ENCODE measurements around the gene REXO1. TPM values are rescaled to one million over a fixed set of nuclear protein-coding genes. Genes with fewer than 3 reads are reported as not detected.

Gene REXO1
- total and polyA plus RNA-seq, 2 of the 13 experiments (the other 11 are each of a cell fraction or from before 2014, with no cell fraction given), result 5.0 to 11.2 TPM

DNA sequence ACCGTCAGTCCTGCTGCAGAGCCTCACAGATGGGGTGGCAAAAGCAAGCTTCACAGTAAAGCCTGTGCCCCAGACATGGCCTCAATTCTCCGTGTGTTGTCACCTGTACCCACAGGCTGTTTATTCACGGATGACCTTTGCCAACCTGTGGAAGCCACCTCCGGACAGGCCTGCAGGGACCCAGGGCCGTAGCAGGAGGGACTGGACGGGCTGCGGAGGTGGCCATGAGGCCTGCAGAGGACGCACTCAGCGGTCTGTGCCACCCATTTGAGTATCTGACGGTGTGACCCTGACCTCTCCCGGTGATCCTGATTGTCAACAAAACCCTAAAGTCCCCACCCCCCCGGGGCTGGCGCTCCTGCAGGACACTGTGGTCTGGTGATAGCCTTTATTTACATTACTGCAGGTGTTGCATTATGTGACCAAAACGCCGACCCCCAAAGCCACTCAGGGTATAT, 22.9 kb upstream of the REXO1 start (continued):
- TF ChIP-seq, protein P1, sequence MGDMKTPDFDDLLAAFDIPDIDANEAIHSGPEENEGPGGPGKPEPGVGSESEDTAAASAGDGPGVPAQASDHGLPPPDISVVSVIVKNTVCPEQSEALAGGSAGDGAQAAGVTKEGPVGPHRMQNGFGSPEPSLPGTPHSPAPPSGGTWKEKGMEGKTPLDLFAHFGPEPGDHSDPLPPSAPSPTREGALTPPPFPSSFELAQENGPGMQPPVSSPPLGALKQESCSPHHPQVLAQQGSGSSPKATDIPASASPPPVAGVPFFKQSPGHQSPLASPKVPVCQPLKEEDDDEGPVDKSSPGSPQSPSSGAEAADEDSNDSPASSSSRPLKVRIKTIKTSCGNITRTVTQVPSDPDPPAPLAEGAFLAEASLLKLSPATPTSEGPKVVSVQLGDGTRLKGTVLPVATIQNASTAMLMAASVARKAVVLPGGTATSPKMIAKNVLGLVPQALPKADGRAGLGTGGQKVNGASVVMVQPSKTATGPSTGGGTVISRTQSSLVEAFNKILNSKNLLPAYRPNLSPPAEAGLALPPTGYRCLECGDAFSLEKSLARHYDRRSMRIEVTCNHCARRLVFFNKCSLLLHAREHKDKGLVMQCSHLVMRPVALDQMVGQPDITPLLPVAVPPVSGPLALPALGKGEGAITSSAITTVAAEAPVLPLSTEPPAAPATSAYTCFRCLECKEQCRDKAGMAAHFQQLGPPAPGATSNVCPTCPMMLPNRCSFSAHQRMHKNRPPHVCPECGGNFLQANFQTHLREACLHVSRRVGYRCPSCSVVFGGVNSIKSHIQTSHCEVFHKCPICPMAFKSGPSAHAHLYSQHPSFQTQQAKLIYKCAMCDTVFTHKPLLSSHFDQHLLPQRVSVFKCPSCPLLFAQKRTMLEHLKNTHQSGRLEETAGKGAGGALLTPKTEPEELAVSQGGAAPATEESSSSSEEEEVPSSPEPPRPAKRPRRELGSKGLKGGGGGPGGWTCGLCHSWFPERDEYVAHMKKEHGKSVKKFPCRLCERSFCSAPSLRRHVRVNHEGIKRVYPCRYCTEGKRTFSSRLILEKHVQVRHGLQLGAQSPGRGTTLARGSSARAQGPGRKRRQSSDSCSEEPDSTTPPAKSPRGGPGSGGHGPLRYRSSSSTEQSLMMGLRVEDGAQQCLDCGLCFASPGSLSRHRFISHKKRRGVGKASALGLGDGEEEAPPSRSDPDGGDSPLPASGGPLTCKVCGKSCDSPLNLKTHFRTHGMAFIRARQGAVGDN (CRISPR knock-in tag; IDR thresholded peaks at IDR 0.05), result peak; percentile 95
- TF ChIP-seq ZMYM3 (CRISPR knock-in tag; IDR thresholded peaks at IDR 0.05) (peak; percentile 82), HMG20A (CRISPR knock-in tag; IDR thresholded peaks at IDR 0.05; ENCODE audit: borderline replicate concordance) (peak; percentile 39; the same call in 1 of the 2 replicates), HNRNPL (IDR thresholded peaks at IDR 0.05; ENCODE audit: low read depth, low read length) (peak; percentile 98), NFKB2 (CRISPR knock-in tag; IDR thresholded peaks at IDR 0.05; ENCODE audit: borderline replicate concordance) (peak; percentile 21; the same call in 1 of the 2 replicates), YEATS4 (CRISPR knock-in tag; IDR thresholded peaks at IDR 0.05; ENCODE audit: borderline replicate concordance) (peak; percentile 49; the same call in 1 of the 2 replicates), ZNF160 (CRISPR knock-in tag; IDR thresholded peaks at IDR 0.05) (no peak), ZNF614 (CRISPR knock-in tag; IDR thresholded peaks at IDR 0.05; ENCODE audit: borderline replicate concordance) (peak; percentile 66; the same call in 1 of the 2 replicates), MTF2 (CRISPR knock-in tag; IDR thresholded peaks at IDR 0.05; ENCODE audit: borderline replicate concordance) (no peak), ZNF530 (CRISPR knock-in tag; IDR thresholded peaks at IDR 0.05; ENCODE audit: low read depth) (no peak), HDAC2 (CRISPR knock-in tag; IDR thresholded peaks at IDR 0.05) (peak; percentile 84), GLI4 (CRISPR knock-in tag; IDR thresholded peaks at IDR 0.05; ENCODE audit: borderline replicate concordance) (no peak), YY1 (IDR thresholded peaks at IDR 0.05; ENCODE audit: insufficient read depth, insufficient replicate concordance, low read depth, low read length) (peak; percentile 49), ZNF30 (CRISPR knock-in tag; IDR thresholded peaks at IDR 0.05) (no peak), ZNF619 (CRISPR knock-in tag; IDR thresholded peaks at IDR 0.05) (0 out of 2 replicates have a peak, but pooled peaks have one; percentile 37)
- TF ChIP-seq, protein P2, sequence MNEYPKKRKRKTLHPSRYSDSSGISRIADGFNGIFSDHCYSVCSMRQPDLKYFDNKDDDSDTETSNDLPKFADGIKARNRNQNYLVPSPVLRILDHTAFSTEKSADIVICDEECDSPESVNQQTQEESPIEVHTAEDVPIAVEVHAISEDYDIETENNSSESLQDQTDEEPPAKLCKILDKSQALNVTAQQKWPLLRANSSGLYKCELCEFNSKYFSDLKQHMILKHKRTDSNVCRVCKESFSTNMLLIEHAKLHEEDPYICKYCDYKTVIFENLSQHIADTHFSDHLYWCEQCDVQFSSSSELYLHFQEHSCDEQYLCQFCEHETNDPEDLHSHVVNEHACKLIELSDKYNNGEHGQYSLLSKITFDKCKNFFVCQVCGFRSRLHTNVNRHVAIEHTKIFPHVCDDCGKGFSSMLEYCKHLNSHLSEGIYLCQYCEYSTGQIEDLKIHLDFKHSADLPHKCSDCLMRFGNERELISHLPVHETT (CRISPR knock-in tag; conservative IDR thresholded peaks at IDR 0.05), result peak; percentile 95
- TF ChIP-seq, protein P3, sequence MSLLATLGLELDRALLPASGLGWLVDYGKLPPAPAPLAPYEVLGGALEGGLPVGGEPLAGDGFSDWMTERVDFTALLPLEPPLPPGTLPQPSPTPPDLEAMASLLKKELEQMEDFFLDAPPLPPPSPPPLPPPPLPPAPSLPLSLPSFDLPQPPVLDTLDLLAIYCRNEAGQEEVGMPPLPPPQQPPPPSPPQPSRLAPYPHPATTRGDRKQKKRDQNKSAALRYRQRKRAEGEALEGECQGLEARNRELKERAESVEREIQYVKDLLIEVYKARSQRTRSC (CRISPR knock-in tag; IDR thresholded peaks at IDR 0.05; ENCODE audit: low read depth), result no peak
- TF ChIP-seq, protein P4, sequence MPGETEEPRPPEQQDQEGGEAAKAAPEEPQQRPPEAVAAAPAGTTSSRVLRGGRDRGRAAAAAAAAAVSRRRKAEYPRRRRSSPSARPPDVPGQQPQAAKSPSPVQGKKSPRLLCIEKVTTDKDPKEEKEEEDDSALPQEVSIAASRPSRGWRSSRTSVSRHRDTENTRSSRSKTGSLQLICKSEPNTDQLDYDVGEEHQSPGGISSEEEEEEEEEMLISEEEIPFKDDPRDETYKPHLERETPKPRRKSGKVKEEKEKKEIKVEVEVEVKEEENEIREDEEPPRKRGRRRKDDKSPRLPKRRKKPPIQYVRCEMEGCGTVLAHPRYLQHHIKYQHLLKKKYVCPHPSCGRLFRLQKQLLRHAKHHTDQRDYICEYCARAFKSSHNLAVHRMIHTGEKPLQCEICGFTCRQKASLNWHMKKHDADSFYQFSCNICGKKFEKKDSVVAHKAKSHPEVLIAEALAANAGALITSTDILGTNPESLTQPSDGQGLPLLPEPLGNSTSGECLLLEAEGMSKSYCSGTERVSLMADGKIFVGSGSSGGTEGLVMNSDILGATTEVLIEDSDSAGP (CRISPR knock-in tag; IDR thresholded peaks at IDR 0.05; ENCODE audit: borderline replicate concordance), result peak; percentile 91; the same call in 1 of the 2 replicates
- TF ChIP-seq, protein P5, sequence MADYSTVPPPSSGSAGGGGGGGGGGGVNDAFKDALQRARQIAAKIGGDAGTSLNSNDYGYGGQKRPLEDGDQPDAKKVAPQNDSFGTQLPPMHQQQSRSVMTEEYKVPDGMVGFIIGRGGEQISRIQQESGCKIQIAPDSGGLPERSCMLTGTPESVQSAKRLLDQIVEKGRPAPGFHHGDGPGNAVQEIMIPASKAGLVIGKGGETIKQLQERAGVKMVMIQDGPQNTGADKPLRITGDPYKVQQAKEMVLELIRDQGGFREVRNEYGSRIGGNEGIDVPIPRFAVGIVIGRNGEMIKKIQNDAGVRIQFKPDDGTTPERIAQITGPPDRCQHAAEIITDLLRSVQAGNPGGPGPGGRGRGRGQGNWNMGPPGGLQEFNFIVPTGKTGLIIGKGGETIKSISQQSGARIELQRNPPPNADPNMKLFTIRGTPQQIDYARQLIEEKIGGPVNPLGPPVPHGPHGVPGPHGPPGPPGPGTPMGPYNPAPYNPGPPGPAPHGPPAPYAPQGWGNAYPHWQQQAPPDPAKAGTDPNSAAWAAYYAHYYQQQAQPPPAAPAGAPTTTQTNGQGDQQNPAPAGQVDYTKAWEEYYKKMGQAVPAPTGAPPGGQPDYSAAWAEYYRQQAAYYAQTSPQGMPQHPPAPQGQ (CRISPR knock-in tag; IDR thresholded peaks at IDR 0.05; ENCODE audit: borderline replicate concordance), result no peak

Data from HepG2 (cell line).